HTR-8/SVneo (cell line): ENCODE measurements around the gene AP2A1.
"Not testable (repeated sequence)": the region's sequence is repeated elsewhere in the genome, so short reads cannot be mapped to it uniquely, and the experiment has no call there.

Experiments used
- DNase-seq: peaks from one replicate; pipeline ENCODE4 v3.0.0; 2011; ENCODE audit warnings: low spot score, mixed read lengths; ENCODE audit not compliant: insufficient read length
- FAIRE-seq: peaks from 2 replicates; lab custom pipeline; 2011; peaks lifted over from hg19 to GRCh38; lab: Jason Lieb, UNC

The AP2A1 gene

GRCh38 chr19:49766930-49767299, at the start of gene AP2A1:
AP2A1 (plus strand) TSS chr19:49767001; CDS start chr19:49767134, 133 bp downstream.
- DNase-seq (no peak), FAIRE-seq (no peak)

- DNase-seq (no peak), FAIRE-seq (no peak)
These were observed 48.3 kb upstream of the AP2A1 start for GRCh38 chr19:49718511-49718910.

- no peak for FAIRE-seq
- DNase-seq: no peak
These were observed 47.8 kb upstream of the AP2A1 start for GRCh38 chr19:49718991-49719390.

GRCh38 chr19:49719420-49719819, 47.4 kb upstream of the AP2A1 start:
- FAIRE-seq, DNase-seq: not testable (repeated sequence)

GRCh38 chr19:49727217-49728030, 39.4 kb upstream of the AP2A1 start:
- DNase-seq (no peak), FAIRE-seq (no peak)

- DNase-seq (no peak), FAIRE-seq (no peak)
These were observed 36.6 kb upstream of the AP2A1 start for GRCh38 chr19:49730166-49730565.

- no peak for FAIRE-seq
- DNase-seq: no peak
These were observed 28.5 kb upstream of the AP2A1 start for GRCh38 chr19:49738268-49738667.

GRCh38 chr19:49739098-49739497, 27.7 kb upstream of the AP2A1 start:
- FAIRE-seq (no peak), DNase-seq (no peak)

GRCh38 chr19:49739933-49740332, 26.9 kb upstream of the AP2A1 start:
- no peak for DNase-seq
- no peak for FAIRE-seq

- FAIRE-seq: peak; percentile 68
- DNase-seq: no peak
These were observed 25.5 kb upstream of the AP2A1 start for GRCh38 chr19:49741210-49741844.

GRCh38 chr19:49744946-49745381, 21.8 kb upstream of the AP2A1 start:
- DNase-seq: no peak
- no peak for FAIRE-seq

GRCh38 chr19:49746206-49746958, 20.4 kb upstream of the AP2A1 start:
- FAIRE-seq (no peak), DNase-seq (no peak)

GRCh38 chr19:49749055-49749716, 17.6 kb upstream of the AP2A1 start:
- FAIRE-seq (peak; percentile 82), DNase-seq (no peak)

- FAIRE-seq: no peak
- DNase-seq: no peak
These were observed 17.0 kb upstream of the AP2A1 start for GRCh38 chr19:49749771-49750170.

- no peak for DNase-seq
- no peak for FAIRE-seq
These were observed 14.1 kb upstream of the AP2A1 start for GRCh38 chr19:49752701-49753100.

- DNase-seq (no peak), FAIRE-seq (no peak)
These were observed 10.8 kb upstream of the AP2A1 start for GRCh38 chr19:49755956-49756355.

GRCh38 chr19:49758292-49758691, 8.5 kb upstream of the AP2A1 start:
- FAIRE-seq: peak; percentile 64
- DNase-seq: peak; percentile 68

GRCh38 chr19:49761249-49761624, 5.6 kb upstream of the AP2A1 start:
- DNase-seq: no peak
- no peak for FAIRE-seq

- no peak for FAIRE-seq
These were observed 5.0 kb upstream of the AP2A1 start for GRCh38 chr19:49761625-49762311.

GRCh38 chr19:49763230-49763629, 3.6 kb upstream of the AP2A1 start, which contains the start of gene TSKS:
TSKS (minus strand) TSS chr19:49763306; CDS start chr19:49763247, 59 bp downstream.
- no peak for DNase-seq
- FAIRE-seq: no peak

More at GRCh38 chr19:49761625-49762311, 5.0 kb upstream of the AP2A1 start:
- DNase-seq: no peak
